ENCODE data around the gene GRK4.
"Not testable (repeated sequence)": the region's sequence is repeated elsewhere in the genome, so short reads cannot be mapped to it uniquely, and the experiment has no call there.

The GRK4 gene

DNA sequence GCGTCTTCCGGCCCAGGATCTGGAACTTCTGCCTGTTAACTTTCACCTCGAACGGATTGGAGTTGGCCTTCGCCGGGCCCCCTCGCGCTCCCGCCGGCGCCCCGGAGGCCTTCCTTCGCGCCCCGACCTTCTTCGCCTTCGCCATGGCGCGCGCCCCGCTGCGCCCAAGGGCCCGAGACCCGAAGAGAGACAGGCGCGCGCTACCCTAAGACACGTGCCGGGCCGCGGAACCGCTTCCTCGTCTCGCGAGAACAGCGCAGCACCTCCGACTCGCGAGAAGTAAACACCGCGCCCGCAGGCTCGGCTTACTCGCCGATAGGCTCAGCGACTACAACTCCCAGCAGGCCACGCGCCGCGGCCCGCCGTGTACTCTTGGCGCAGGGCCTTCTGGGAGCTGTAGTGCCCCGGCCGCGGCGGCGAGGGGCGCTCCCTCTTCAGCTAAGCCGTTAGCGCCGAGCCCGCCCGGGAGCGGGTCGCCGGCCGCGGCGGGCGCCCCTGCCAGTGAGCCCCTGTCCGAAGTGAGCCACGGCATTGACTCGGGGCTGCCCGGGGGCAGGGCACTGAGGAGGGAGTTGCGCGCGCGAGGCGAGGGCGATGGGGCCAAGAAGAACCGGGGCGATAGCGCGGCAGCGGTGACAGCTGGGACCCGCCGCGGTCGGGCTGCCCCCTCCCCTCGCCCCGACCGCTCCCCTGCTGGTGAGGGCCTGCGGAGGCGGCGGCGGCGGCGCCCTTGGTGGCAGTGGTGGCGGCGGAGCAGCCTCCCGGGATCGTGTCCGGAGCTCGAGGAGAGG lies at the start of gene GRK4, which contains the start of gene NOP14:
GRK4 (plus strand) TSS at position 397 of the 791 bp plus-strand sequence. CDS start 500 bp downstream, outside the sequence.
NOP14 (minus strand) TSS at position 232 of the 791 bp plus-strand sequence; CDS start at position 145, 87 bp downstream.
- no peaks in the 10 kb centered on the region for H3K9me3 ChIP-seq (ENCODE audit: control insufficient read depth in 1 of 2, low read length in 2 of 2)
- H3K27ac ChIP-seq (ENCODE audit: low read length), result peak within 1 kb of the TSS; percentile 56
- no peaks in the 10 kb centered on the region for H3K27me3 ChIP-seq (ENCODE audit: low read depth, low read length)
- peaks cover 12 to 15% of the 10 kb centered on the region in 2 donors for H3K4me1 ChIP-seq (ENCODE audit: control insufficient read depth in 1 of 2, insufficient read depth in 2 of 2, low read length in 2 of 2)
- H3K36me3 ChIP-seq (ENCODE audit: control insufficient read depth in 1 of 2, insufficient read depth in 2 of 2, low read length in 2 of 2), result peaks cover 0 to 8% of the 10 kb centered on the region in 2 donors
- peak within 1 kb of the TSS; percentile 89 to 99 for H3K4me3 ChIP-seq (ENCODE audit: low read depth in 1 of 2, low read length in 2 of 2)

- Histone ChIP-seq H3K9me3 (ENCODE audit: control insufficient read depth in 1 of 2, low read length in 2 of 2) (no peaks in the 10 kb centered on the region), H3K4me3 (ENCODE audit: low read depth in 1 of 2, low read length in 2 of 2) (no peak overlapping the region), H3K27me3 (ENCODE audit: low read depth, low read length) (no peaks in the 10 kb centered on the region), H3K36me3 (ENCODE audit: control insufficient read depth in 1 of 2, insufficient read depth in 2 of 2, low read length in 2 of 2) (peaks cover 37 to 69% of the 10 kb centered on the region in 2 donors), H3K27ac (ENCODE audit: low read length) (no peak overlapping the region), H3K4me1 (ENCODE audit: control insufficient read depth in 1 of 2, insufficient read depth in 2 of 2, low read length in 2 of 2) (no peaks in the 10 kb centered on the region)
Observed at GRCh38 chr4:2914256-2915126, 48.9 kb upstream of the GRK4 start.

DNA sequence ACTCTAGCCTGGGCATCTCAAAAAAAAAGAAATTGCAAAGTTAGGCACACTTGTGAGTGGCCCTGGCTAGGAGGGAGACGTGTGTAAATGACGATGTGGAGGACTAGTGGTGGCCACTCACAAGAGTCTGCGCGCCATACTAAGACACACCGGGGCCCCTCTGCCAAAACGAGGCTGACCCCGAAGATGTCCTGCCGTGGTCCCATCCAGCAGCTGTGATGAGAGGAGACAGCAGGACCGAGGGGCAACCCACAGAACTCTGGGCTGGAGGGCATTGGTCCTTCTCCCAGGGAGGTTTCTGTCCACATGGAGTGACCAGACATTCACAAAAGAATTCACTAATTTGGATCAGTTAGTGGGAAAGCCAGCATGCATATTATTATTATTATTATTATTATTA lies 47.6 kb upstream of the GRK4 start:
- Histone ChIP-seq H3K27ac (ENCODE audit: low read length) (no peak overlapping the region), H3K4me1 (ENCODE audit: control insufficient read depth in 1 of 2, insufficient read depth in 2 of 2, low read length in 2 of 2) (no peaks in the 10 kb centered on the region), H3K36me3 (ENCODE audit: control insufficient read depth in 1 of 2, insufficient read depth in 2 of 2, low read length in 2 of 2) (peaks cover 30 to 56% of the 10 kb centered on the region in 2 donors), H3K4me3 (ENCODE audit: low read depth in 1 of 2, low read length in 2 of 2) (no peak overlapping the region), H3K9me3 (ENCODE audit: control insufficient read depth in 1 of 2, low read length in 2 of 2) (no peaks in the 10 kb centered on the region), H3K27me3 (ENCODE audit: low read depth, low read length) (no peaks in the 10 kb centered on the region)

DNA sequence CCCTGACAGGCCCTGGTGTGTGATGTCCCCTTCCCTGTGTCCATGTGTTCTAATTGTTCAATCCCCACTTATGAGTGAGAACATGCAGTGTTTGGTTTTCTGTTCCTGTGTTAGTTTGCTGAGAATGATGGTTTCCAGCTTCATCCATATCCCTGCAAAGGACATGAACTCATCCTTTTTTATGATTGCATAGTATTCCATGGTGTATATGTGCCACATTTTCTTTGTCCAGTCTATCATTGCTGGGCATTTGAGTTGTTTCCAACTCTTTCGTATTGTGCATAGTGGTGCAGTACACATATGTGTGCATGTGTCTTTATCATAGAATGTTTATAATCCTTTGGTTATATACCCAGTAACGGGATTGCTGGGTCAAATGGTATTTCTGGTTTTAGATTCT lies 46.7 kb upstream of the GRK4 start:
- H3K9me3 ChIP-seq (ENCODE audit: control insufficient read depth in 1 of 2, low read length in 2 of 2); H3K4me1 ChIP-seq (ENCODE audit: control insufficient read depth in 1 of 2, insufficient read depth in 2 of 2, low read length in 2 of 2); H3K27me3 ChIP-seq (ENCODE audit: low read depth, low read length); H3K27ac ChIP-seq (ENCODE audit: low read length); H3K4me3 ChIP-seq (ENCODE audit: low read depth in 1 of 2, low read length in 2 of 2): not testable (repeated sequence)
- peaks cover 26 to 50% of the 10 kb centered on the region in 2 donors for H3K36me3 ChIP-seq (ENCODE audit: control insufficient read depth in 1 of 2, insufficient read depth in 2 of 2, low read length in 2 of 2)

DNA sequence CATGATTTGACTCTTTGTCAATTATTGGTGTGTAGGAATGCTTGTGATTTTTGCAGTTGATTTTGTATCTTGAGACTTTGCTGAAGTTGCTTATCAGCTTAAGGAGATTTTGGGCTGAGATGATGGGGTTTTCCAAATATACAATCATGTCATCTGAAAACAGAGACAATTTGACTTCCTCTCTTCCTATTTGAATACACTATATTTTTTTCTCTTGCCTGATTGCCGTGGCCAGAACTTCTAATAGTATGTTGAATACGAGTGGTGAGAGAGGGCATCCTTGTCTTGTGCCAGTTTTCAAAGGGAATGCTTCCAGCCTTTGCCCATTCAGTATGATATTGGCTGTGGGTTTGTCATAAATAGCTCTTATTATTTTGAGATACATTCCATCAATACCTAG lies 45.1 kb upstream of the GRK4 start:
- not testable (repeated sequence) for H3K9me3 ChIP-seq (ENCODE audit: control insufficient read depth in 1 of 2, low read length in 2 of 2); H3K27me3 ChIP-seq (ENCODE audit: low read depth, low read length); H3K27ac ChIP-seq (ENCODE audit: low read length); H3K4me3 ChIP-seq (ENCODE audit: low read depth in 1 of 2, low read length in 2 of 2); H3K4me1 ChIP-seq (ENCODE audit: control insufficient read depth in 1 of 2, insufficient read depth in 2 of 2, low read length in 2 of 2)
- peaks cover 21 to 43% of the 10 kb centered on the region in 2 donors for H3K36me3 ChIP-seq (ENCODE audit: control insufficient read depth in 1 of 2, insufficient read depth in 2 of 2, low read length in 2 of 2)

DNA sequence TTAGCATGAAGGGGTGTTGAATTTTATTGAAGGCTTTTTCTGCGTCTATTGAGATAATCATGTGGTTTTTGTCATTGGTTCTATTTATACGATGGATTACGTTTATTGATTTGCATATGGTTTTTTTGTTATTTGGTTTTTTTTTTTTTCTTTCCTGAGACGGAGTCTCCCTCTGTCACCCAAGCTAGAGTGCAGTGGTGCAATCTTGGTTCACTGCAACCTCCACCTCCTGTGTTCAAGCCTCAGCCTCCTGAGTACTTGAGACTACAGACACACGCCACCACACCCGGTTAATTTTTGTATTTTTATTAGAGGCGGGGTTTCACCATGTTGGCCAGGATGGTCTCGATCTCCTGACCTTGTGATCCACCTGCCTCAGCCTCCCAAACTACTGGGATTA lies 44.7 kb upstream of the GRK4 start:
- not testable (repeated sequence) for H3K27me3 ChIP-seq (ENCODE audit: low read depth, low read length); H3K4me1 ChIP-seq (ENCODE audit: control insufficient read depth in 1 of 2, insufficient read depth in 2 of 2, low read length in 2 of 2); H3K9me3 ChIP-seq (ENCODE audit: control insufficient read depth in 1 of 2, low read length in 2 of 2); H3K27ac ChIP-seq (ENCODE audit: low read length); H3K4me3 ChIP-seq (ENCODE audit: low read depth in 1 of 2, low read length in 2 of 2)
- peaks cover 25 to 44% of the 10 kb centered on the region in 2 donors for H3K36me3 ChIP-seq (ENCODE audit: control insufficient read depth in 1 of 2, insufficient read depth in 2 of 2, low read length in 2 of 2)

DNA sequence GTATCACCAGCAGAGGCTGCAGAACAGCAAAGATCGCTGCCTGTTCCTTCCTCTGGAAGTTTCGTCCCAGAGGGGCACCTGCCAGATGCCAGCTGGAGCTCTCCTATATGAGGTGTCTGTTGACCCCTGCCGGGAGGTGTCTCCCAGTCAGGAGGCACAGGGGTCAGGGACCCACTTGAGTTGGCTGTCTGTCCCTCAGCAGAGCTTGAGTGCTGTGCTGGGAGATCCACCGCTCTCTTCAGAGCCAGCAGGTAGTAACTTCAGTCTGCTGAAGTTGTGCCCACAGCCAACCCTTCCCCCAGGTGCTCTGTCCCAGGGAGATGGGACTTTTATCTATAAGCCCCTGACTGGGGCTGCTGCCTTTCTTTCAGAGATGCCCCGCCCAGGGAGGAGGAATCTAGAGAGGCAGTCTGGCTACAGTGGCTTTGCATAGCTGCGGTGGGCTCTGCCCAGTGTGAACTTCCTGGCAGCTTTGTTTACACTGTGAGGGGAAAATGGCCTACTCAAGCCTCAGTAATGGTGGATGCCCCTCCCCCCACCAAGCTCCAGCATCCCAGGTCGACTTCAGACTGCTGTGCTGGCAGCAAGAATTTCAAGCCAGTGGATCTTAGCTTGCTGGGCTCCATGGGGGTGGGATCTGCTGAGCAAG lies 40.8 kb upstream of the GRK4 start:
- not testable (repeated sequence) for H3K4me1 ChIP-seq (ENCODE audit: control insufficient read depth in 1 of 2, insufficient read depth in 2 of 2, low read length in 2 of 2); H3K27me3 ChIP-seq (ENCODE audit: low read depth, low read length); H3K27ac ChIP-seq (ENCODE audit: low read length); H3K4me3 ChIP-seq (ENCODE audit: low read depth in 1 of 2, low read length in 2 of 2); H3K9me3 ChIP-seq (ENCODE audit: control insufficient read depth in 1 of 2, low read length in 2 of 2)
- H3K36me3 ChIP-seq (ENCODE audit: control insufficient read depth in 1 of 2, insufficient read depth in 2 of 2, low read length in 2 of 2), result peaks cover 24 to 51% of the 10 kb centered on the region in 2 donors

DNA sequence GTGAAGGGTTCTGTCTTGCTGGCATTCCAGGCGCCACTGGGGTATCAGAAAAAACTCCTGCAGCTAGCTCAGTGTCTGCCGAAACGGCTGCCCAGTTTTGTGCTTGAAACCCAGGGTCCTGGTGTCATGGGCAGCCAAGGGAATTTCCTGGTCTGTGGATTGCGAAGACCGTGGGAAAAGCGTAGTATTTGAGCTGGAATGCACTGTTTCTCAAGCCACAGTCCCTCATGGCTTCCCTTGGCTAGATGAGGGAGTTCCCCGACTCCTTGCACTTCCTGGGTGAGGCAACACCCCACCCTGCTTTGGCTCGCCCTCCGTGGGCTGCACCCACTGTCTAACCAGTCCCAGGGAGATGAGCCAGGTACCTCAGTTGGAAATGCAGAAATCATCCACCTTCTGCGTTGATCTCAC lies 40.2 kb upstream of the GRK4 start:
- Histone ChIP-seq H3K9me3 (ENCODE audit: control insufficient read depth in 1 of 2, low read length in 2 of 2) (no peaks in the 10 kb centered on the region), H3K4me3 (ENCODE audit: low read depth in 1 of 2, low read length in 2 of 2) (no peak overlapping the region), H3K36me3 (ENCODE audit: control insufficient read depth in 1 of 2, insufficient read depth in 2 of 2, low read length in 2 of 2) (peaks cover 28 to 56% of the 10 kb centered on the region in 2 donors), H3K4me1 (ENCODE audit: control insufficient read depth in 1 of 2, insufficient read depth in 2 of 2, low read length in 2 of 2) (no peaks in the 10 kb centered on the region), H3K27me3 (ENCODE audit: low read depth, low read length) (no peaks in the 10 kb centered on the region), H3K27ac (ENCODE audit: low read length) (no peak overlapping the region)

DNA sequence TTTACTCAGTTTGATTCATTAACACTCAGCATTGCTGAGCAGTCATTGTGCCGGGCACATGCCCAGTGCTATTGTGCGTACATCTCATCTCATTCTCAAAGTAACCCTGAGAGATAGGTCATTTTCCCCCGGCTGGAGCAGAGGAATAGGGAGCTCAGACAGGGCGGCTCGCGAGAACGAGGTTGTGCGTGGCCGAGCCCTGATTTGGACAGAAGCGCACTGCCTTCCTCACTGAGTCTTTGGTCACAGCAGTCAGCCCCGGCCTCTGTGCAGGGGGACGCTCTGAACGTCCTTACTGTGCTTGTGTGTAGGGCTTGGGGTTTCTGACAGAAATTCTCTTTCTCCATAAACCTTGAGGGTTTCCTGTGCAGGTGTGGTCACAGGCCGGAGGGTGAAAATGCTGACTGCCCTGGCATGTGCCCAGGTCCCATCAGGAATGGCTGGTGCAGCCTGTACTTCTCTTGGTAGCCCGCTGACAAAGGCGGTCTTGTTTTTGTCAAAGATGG lies 39.6 kb upstream of the GRK4 start:
- Histone ChIP-seq H3K4me1 (ENCODE audit: control insufficient read depth in 1 of 2, insufficient read depth in 2 of 2, low read length in 2 of 2) (no peaks in the 10 kb centered on the region), H3K9me3 (ENCODE audit: control insufficient read depth in 1 of 2, low read length in 2 of 2) (no peaks in the 10 kb centered on the region), H3K4me3 (ENCODE audit: low read depth in 1 of 2, low read length in 2 of 2) (no peak overlapping the region), H3K27ac (ENCODE audit: low read length) (no peak overlapping the region), H3K27me3 (ENCODE audit: low read depth, low read length) (no peaks in the 10 kb centered on the region), H3K36me3 (ENCODE audit: control insufficient read depth in 1 of 2, insufficient read depth in 2 of 2, low read length in 2 of 2) (peaks cover 33 to 62% of the 10 kb centered on the region in 2 donors)

DNA sequence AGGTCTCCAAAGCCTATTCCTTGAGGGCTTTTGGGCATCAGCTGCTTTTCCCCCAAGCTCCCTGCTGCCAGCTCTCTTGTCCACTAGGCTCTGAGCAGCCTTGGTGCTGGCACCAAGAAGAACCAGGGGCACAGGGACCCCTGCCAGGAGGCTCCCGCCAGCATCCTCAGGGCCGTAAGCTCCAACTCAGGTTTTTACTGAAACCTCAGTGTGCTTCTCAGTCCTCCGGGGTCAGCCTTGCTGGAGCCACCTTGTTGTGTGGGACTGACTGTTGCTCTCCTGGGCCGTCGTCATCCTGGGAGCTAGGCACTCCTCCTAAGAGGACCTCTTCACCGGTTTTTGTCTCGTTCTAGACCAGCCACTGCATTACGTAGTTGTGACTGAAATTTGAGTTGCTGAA lies 39.1 kb upstream of the GRK4 start:
- Histone ChIP-seq H3K9me3 (ENCODE audit: control insufficient read depth in 1 of 2, low read length in 2 of 2) (no peaks in the 10 kb centered on the region), H3K27me3 (ENCODE audit: low read depth, low read length) (no peaks in the 10 kb centered on the region), H3K36me3 (ENCODE audit: control insufficient read depth in 1 of 2, insufficient read depth in 2 of 2, low read length in 2 of 2) (peaks cover 39 to 68% of the 10 kb centered on the region in 2 donors), H3K27ac (ENCODE audit: low read length) (no peak overlapping the region), H3K4me1 (ENCODE audit: control insufficient read depth in 1 of 2, insufficient read depth in 2 of 2, low read length in 2 of 2) (no peaks in the 10 kb centered on the region), H3K4me3 (ENCODE audit: low read depth in 1 of 2, low read length in 2 of 2) (no peak overlapping the region)

GRCh38 chr4:2924765-2925301 lies 38.5 kb upstream of the GRK4 start:
- peaks cover 40 to 73% of the 10 kb centered on the region in 2 donors for H3K36me3 ChIP-seq (ENCODE audit: control insufficient read depth in 1 of 2, insufficient read depth in 2 of 2, low read length in 2 of 2)
- H3K4me3 ChIP-seq (ENCODE audit: low read depth in 1 of 2, low read length in 2 of 2), result no peak overlapping the region
- no peaks in the 10 kb centered on the region for H3K27me3 ChIP-seq (ENCODE audit: low read depth, low read length)
- no peaks in the 10 kb centered on the region for H3K9me3 ChIP-seq (ENCODE audit: control insufficient read depth in 1 of 2, low read length in 2 of 2)
- no peaks in the 10 kb centered on the region for H3K4me1 ChIP-seq (ENCODE audit: control insufficient read depth in 1 of 2, insufficient read depth in 2 of 2, low read length in 2 of 2)
- no peak overlapping the region for H3K27ac ChIP-seq (ENCODE audit: low read length)

All from muscle layer of duodenum (tissue), 2 donors.